Ovary (tissue), 3 donors: ENCODE results near the gene MCM5.

Experiments
- EP300 ChIP-seq: sonication (generic); formaldehyde crosslinking; IDR thresholded peaks from one replicate; pipeline ENCODE4 v1.6.1; 2017; ENCODE audit warnings: antibody characterized with exemption
- POLR2A ChIP-seq: fragments of 450-650 bp; IDR thresholded peaks from one replicate; pipeline ENCODE4 v1.6.1; 2017; ENCODE audit warnings: antibody characterized with exemption, mild to moderate bottlenecking, moderate library complexity
- TF ChIP-seq, protein P1 (sequence below), 3 donors: fragments of 450-650 bp in 2 of 3; fragments of 200-600 bp in 1 of 3; IDR thresholded peaks; one replicate each; pipeline versions ENCODE4 v1.5.1 to v1.8.0; 2016 to 2022; ENCODE audit warnings: antibody characterized with exemption in 3 of 3, mild to moderate bottlenecking in 1 of 3
- donor health status: DM: no; HTN: no; CAD: no.

DNA sequence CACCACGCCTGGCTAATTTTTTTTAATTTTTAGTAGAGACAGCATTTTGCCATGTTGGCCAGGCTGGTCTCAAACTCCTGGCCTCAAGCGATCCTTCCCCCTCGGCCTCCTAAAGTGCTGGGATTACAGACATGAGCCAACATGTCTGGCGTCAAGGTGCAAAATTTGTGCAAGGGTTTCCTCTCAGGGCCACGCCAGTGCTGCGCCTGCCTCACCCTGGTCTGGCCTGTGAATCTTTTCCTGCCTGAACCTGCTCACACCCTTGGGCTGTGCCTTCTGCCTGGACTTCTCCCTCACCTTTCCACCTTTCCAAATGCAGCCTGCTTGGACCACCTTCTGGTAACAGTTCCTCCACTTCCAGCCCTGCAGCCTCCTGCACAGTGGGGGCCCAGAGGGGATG is 43.4 kb downstream of the MCM5 start:
- TF ChIP-seq, protein P1, sequence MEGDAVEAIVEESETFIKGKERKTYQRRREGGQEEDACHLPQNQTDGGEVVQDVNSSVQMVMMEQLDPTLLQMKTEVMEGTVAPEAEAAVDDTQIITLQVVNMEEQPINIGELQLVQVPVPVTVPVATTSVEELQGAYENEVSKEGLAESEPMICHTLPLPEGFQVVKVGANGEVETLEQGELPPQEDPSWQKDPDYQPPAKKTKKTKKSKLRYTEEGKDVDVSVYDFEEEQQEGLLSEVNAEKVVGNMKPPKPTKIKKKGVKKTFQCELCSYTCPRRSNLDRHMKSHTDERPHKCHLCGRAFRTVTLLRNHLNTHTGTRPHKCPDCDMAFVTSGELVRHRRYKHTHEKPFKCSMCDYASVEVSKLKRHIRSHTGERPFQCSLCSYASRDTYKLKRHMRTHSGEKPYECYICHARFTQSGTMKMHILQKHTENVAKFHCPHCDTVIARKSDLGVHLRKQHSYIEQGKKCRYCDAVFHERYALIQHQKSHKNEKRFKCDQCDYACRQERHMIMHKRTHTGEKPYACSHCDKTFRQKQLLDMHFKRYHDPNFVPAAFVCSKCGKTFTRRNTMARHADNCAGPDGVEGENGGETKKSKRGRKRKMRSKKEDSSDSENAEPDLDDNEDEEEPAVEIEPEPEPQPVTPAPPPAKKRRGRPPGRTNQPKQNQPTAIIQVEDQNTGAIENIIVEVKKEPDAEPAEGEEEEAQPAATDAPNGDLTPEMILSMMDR (IDR thresholded peaks at IDR 0.05): no peak
- TF ChIP-seq EP300: no peak
- TF ChIP-seq POLR2A: no peak
